B cell (primary cell): Measurements from ENCODE around the gene ADAMTSL2. TPM values are rescaled to one million over a fixed set of nuclear protein-coding genes. Genes with fewer than 3 reads are reported as not detected.
A peak's percentile ranks its signal among the peaks of the same experiment; 100 is the strongest.

ENCODE experiments used
- ATAC-seq: fragments of 200-7000 bp; cut with Tn5 transposase; one replicate; pipeline ENCODE4 v1.10.0; 2021; ENCODE audit warnings: low read depth, mild to moderate bottlenecking, moderate number of reproducible peaks, moderate library complexity
- CTCF ChIA-PET: fragments of 350-600 bp; sonication (Branson Sonifier 250); formaldehyde crosslinking; loops from one replicate; lab custom pipeline; 2021; ENCODE audit warnings: antibody characterized with exemption, inconsistent platforms; lab: Charles Lee
- POLR2A ChIA-PET: fragments of 350-600 bp; sonication (Branson Sonifier 250); formaldehyde crosslinking; loops from one replicate; lab custom pipeline; 2021; ENCODE audit warnings: antibody characterized with exemption; lab: Charles Lee
- DNase-seq: peaks from one replicate; pipeline ENCODE4 v3.0.0; 2013
- H2AFZ ChIP-seq: 2 replicates; pipeline ENCODE4 v1.6.1; 2012; ENCODE audit warnings: mild to moderate bottlenecking, low read depth, low read length; ENCODE audit not compliant: insufficient read depth, poor library complexity, severe bottlenecking
- H3K27ac ChIP-seq, 2 donors: 1 replicate in 1 of 2; 2 replicates in 1 of 2; pipeline ENCODE4 v1.5.1; 2012 to 2013; ENCODE audit warnings: low read length in 2 of 2, mild to moderate bottlenecking in 2 of 2, moderate library complexity in 1 of 2
- H3K27me3 ChIP-seq, 4 experiments: fragments of 200-600 bp in 1 of 4; sonication (generic) in 1 of 4; replicated peaks in 1 of 4; 1 replicate in 2 of 4; 2 replicates in 2 of 4; pipeline versions ENCODE4 v1.6.1 to v1.7.0; 2013 to 2016; ENCODE audit warnings: low read length in 3 of 4, mild to moderate bottlenecking in 2 of 4, mixed read lengths in 1 of 4, moderate library complexity in 1 of 4; ENCODE audit not compliant: insufficient read depth in 4 of 4, control insufficient read depth in 3 of 4; ENCODE audit errors: control extremely low read depth in 1 of 4
- H3K36me3 ChIP-seq, 2 experiments: replicated peaks in 1 of 2; 1 replicate in 1 of 2; 2 replicates in 1 of 2; pipeline versions ENCODE4 v1.6.1 to v1.7.1; 2013; ENCODE audit warnings: low read length in 1 of 2; ENCODE audit not compliant: insufficient read depth in 2 of 2, control insufficient read depth in 1 of 2; ENCODE audit errors: control extremely low read depth in 1 of 2, extremely low read depth in 1 of 2
- H3K4me1 ChIP-seq, 2 donors: fragments of 200-600 bp in 1 of 2; sonication (generic) in 1 of 2; 1 replicate in 1 of 2; 2 replicates in 1 of 2; pipeline versions ENCODE4 v1.5.1 to v1.6.1; 2013 to 2017; ENCODE audit warnings: low read length in 2 of 2; ENCODE audit not compliant: control insufficient read depth in 2 of 2, insufficient read depth in 2 of 2
- H3K4me2 ChIP-seq: replicated peaks from 2 replicates; pipeline ENCODE3; 2012; ENCODE audit warnings: mild to moderate bottlenecking, low read depth, low read length; ENCODE audit not compliant: poor library complexity, severe bottlenecking
- H3K4me3 ChIP-seq, 5 experiments: fragments of 200-600 bp in 1 of 5; sonication (generic) in 1 of 5; 1 replicate in 3 of 5; 2 replicates in 2 of 5; pipeline versions ENCODE4 v1.5.1 to v1.7.0; 2011 to 2016; ENCODE audit warnings: low read length in 4 of 5, mild to moderate bottlenecking in 4 of 5, low read depth in 2 of 5, control low read depth in 1 of 5, moderate library complexity in 1 of 5; ENCODE audit not compliant: insufficient read depth in 1 of 5; ENCODE audit errors: control extremely low read depth in 1 of 5, extremely low read depth in 1 of 5
- H3K79me2 ChIP-seq: fragments of 200-600 bp; sonication (generic); one replicate; pipeline ENCODE4 v1.6.0; 2016; ENCODE audit warnings: low read length; ENCODE audit not compliant: control insufficient read depth, insufficient read depth
- H3K9ac ChIP-seq: fragments of 200-600 bp; sonication (generic); 2 replicates; pipeline ENCODE4 v1.6.1; 2017; ENCODE audit warnings: mild to moderate bottlenecking, low read length, moderate library complexity
- H3K9me3 ChIP-seq, 3 donors: one replicate each; pipeline versions ENCODE4 v1.6.1 to v1.7.1; 2013; ENCODE audit warnings: low read length in 2 of 3; ENCODE audit not compliant: control insufficient read depth in 2 of 3, insufficient read depth in 1 of 3; ENCODE audit errors: control extremely low read depth in 1 of 3
- H4K20me1 ChIP-seq: 2 replicates; pipeline ENCODE4 v1.6.0; 2012; ENCODE audit warnings: mild to moderate bottlenecking, low read length; ENCODE audit not compliant: insufficient read depth, control insufficient read depth, poor library complexity, severe bottlenecking
- H3K27ac Mint-ChIP-seq: one replicate; pipeline ENCODE4 v1.8.0; 2021; ENCODE audit warnings: mixed read lengths
- H3K27me3 Mint-ChIP-seq: one replicate; pipeline ENCODE4 v1.8.0; 2021; ENCODE audit warnings: mixed read lengths
- H3K4me1 Mint-ChIP-seq: one replicate; pipeline ENCODE4 v1.8.0; 2021; ENCODE audit warnings: mixed read lengths
- H3K4me3 Mint-ChIP-seq: one replicate; pipeline ENCODE4 v1.8.0; 2021; ENCODE audit warnings: mixed read lengths
- H3K9me3 Mint-ChIP-seq: one replicate; pipeline ENCODE4 v1.8.0; 2022; ENCODE audit warnings: mixed read lengths; ENCODE audit not compliant: insufficient read depth
- CTCF ChIP-seq: fragments of 200-600 bp; IDR thresholded peaks from one replicate; pipeline ENCODE4 v1.8.0; 2022; ENCODE audit warnings: antibody characterized with exemption, mild to moderate bottlenecking
- EZH2 ChIP-seq: IDR thresholded peaks from 2 replicates; pipeline ENCODE4 v1.6.1; 2012; ENCODE audit warnings: borderline replicate concordance, low read depth, mild to moderate bottlenecking, moderate library complexity, low read length; ENCODE audit not compliant: insufficient read depth, poor library complexity, severe bottlenecking
- WGBS: methylation state at CpG from one replicate; pipeline ENCODE4 v1.1.5; 2013; ENCODE audit warnings: missing lambda C conversion rate; ENCODE audit not compliant: insufficient coverage; 5-methylcytosine and 5-hydroxymethylcytosine counted together
- intact Hi-C: fragments of 100-400 bp; cut with micrococcal nuclease; formaldehyde crosslinking; loops from one replicate; pipeline ENCODE4 v1.10.0; 2022
- polyA plus RNA-seq: library from polyadenylated mRNA; depleted of rRNA; stranded (reverse); fragments of >200 nt; gene quantifications from 2 replicates; pipeline ENCODE4 v1.2.3, GENCODE V29; 2012
- total RNA-seq, 2 donors: library from RNA; stranded (reverse); fragments of 120-200 nt in 1 of 2; gene quantifications; 1 replicate in 1 of 2; 2 replicates in 1 of 2; pipeline versions ENCODE4 v1.2.3 to v1.2.4, GENCODE V29; 2013 to 2022

Gene ADAMTSL2
- total and polyA plus RNA-seq, 2 donors (not counting 1 experiment from before 2014, with no cell fraction given): 0.03 TPM; not detected in 1

GRCh38 chr9:133558191-133559126, 24.0 kb downstream of the ADAMTSL2 start:
- Histone ChIP-seq H3K36me3 (no peaks in the 10 kb centered on the region), H3K4me1 (peaks cover 13 to 21% of the 10 kb centered on the region in 2 donors), H3K27me3 (peaks cover 0 to 32% (median 4%) of the 10 kb centered on the region in 4 experiments), H3K9ac (no peak overlapping the region), H3K4me3 (no peak overlapping the region), H4K20me1 (no peaks in the 10 kb centered on the region), H3K9me3 (peaks cover 0 to 8% (median 0%) of the 10 kb centered on the region in 3 donors), H3K79me2 (no peaks in the 10 kb centered on the region), H2AFZ (peak overlapping the region; percentile 21), H3K27ac (no peak overlapping the region), H3K4me2 (peak overlapping the region; percentile 49)
- no peaks in the 10 kb centered on the region for H3K9me3 Mint-ChIP-seq
- H3K27ac Mint-ChIP-seq: no peak overlapping the region
- TF ChIP-seq EZH2 (no peak), CTCF (no peak)
- 5% methylated on average over 31 of the region's 31 CpGs for WGBS
- DNase-seq (no peak), ATAC-seq (peak; percentile 21)
- POLR2A ChIA-PET: no interaction called here
- peak overlapping the region; percentile 68 for H3K4me3 Mint-ChIP-seq
- H3K27me3 Mint-ChIP-seq: peaks cover 22% of the 10 kb centered on the region
- peaks cover 20% of the 10 kb centered on the region for H3K4me1 Mint-ChIP-seq
- CTCF ChIA-PET: no interaction called here
- intact Hi-C loops: no loop called here

GRCh38 chr9:133560311-133560710, 25.8 kb downstream of the ADAMTSL2 start:
- no peak for ATAC-seq
- Histone ChIP-seq H3K36me3 (no peaks in the 10 kb centered on the region), H3K27me3 (peaks cover 0 to 32% (median 4%) of the 10 kb centered on the region in 4 experiments), H3K27ac (no peak overlapping the region), H3K79me2 (no peaks in the 10 kb centered on the region), H2AFZ (no peak overlapping the region), H3K9me3 (peaks cover 0 to 8% (median 0%) of the 10 kb centered on the region in 3 donors), H3K4me2 (no peak overlapping the region), H3K9ac (no peak overlapping the region), H3K4me3 (no peak overlapping the region), H3K4me1 (peaks cover 13 to 21% of the 10 kb centered on the region in 2 donors), H4K20me1 (no peaks in the 10 kb centered on the region)
- Mint-ChIP-seq H3K27ac (no peak overlapping the region), H3K9me3 (no peaks in the 10 kb centered on the region), H3K4me3 (no peak overlapping the region), H3K4me1 (peaks cover 20% of the 10 kb centered on the region), H3K27me3 (peaks cover 19% of the 10 kb centered on the region)
- DNase-seq: no peak
- intact Hi-C loops: no loop called here
- ChIA-PET CTCF (no interaction called here), POLR2A (no interaction called here)
- TF ChIP-seq CTCF (no peak), EZH2 (no peak)
- WGBS: 98% methylated on average over 11 of the region's 15 CpGs
